Activated naive CD4-positive, alpha-beta T cell treated with anti-CD3 and anti-CD28 coated beads for 36 hours (primary cell): ENCODE data around the gene CLEC4G. TPM values are rescaled to one million over a fixed set of nuclear protein-coding genes. Genes with fewer than 3 reads are reported as not detected.

ENCODE experiments used
- CTCF ChIA-PET: fragments of 350-600 bp; sonication (Branson Sonifier 250); formaldehyde crosslinking; loops from one replicate; lab custom pipeline; 2021; ENCODE audit warnings: antibody characterized with exemption; lab: Charles Lee
- DNase-seq: peaks from one replicate; pipeline ENCODE4 v3.0.0-alpha.2; 2020
- H3K27ac Mint-ChIP-seq: one replicate; pipeline ENCODE4 v1.8.0; 2021; ENCODE audit warnings: mild to moderate bottlenecking, mixed read lengths
- H3K27me3 Mint-ChIP-seq: one replicate; pipeline ENCODE4 v1.8.0; 2021; ENCODE audit warnings: low read depth, mixed read lengths
- H3K36me3 Mint-ChIP-seq: one replicate; pipeline ENCODE4 v1.8.0; 2021; ENCODE audit warnings: low read depth, mixed read lengths
- H3K4me1 Mint-ChIP-seq: one replicate; pipeline ENCODE4 v1.8.0; 2021; ENCODE audit warnings: low read depth, mixed read lengths
- H3K4me3 Mint-ChIP-seq: one replicate; pipeline ENCODE4 v1.8.0; 2021; ENCODE audit warnings: mild to moderate bottlenecking, moderate library complexity, mixed read lengths
- H3K9me3 Mint-ChIP-seq: one replicate; pipeline ENCODE4 v1.8.0; 2021; ENCODE audit warnings: mixed read lengths
- intact Hi-C: fragments of 100-400 bp; cut with micrococcal nuclease; formaldehyde crosslinking; loops from one replicate; pipeline ENCODE4 v1.15.1; 2023
- total RNA-seq, 2 experiments: library from RNA; stranded (reverse); gene quantifications; one replicate each; pipeline ENCODE4 v1.2.3, GENCODE V29; 2021

Gene CLEC4G
- total RNA-seq, 2 experiments from 2014 or later, result not detected

- H3K27me3 Mint-ChIP-seq, result no peaks in the 10 kb centered on the region
- intact Hi-C loops, result no loop called here
- H3K4me3 Mint-ChIP-seq, result no peak overlapping the region
- no peak for DNase-seq
- peaks cover 19% of the 10 kb centered on the region for H3K4me1 Mint-ChIP-seq
- peaks cover 8% of the 10 kb centered on the region for H3K9me3 Mint-ChIP-seq
- CTCF ChIA-PET, result no interaction called here
- no peak overlapping the region for H3K27ac Mint-ChIP-seq
- no peaks in the 10 kb centered on the region for H3K36me3 Mint-ChIP-seq
Observed at GRCh38 chr19:7715671-7716070, 16.2 kb downstream of the CLEC4G start.

GRCh38 chr19:7710616-7711015 lies 21.3 kb downstream of the CLEC4G start:
- Mint-ChIP-seq H3K27ac (no peak overlapping the region), H3K4me3 (no peak overlapping the region), H3K36me3 (no peaks in the 10 kb centered on the region), H3K4me1 (peaks cover 43% of the 10 kb centered on the region), H3K9me3 (peaks cover 2% of the 10 kb centered on the region), H3K27me3 (no peaks in the 10 kb centered on the region)
- intact Hi-C loops, result no loop called here
- no peak for DNase-seq
- CTCF ChIA-PET, result no interaction called here

DNA sequence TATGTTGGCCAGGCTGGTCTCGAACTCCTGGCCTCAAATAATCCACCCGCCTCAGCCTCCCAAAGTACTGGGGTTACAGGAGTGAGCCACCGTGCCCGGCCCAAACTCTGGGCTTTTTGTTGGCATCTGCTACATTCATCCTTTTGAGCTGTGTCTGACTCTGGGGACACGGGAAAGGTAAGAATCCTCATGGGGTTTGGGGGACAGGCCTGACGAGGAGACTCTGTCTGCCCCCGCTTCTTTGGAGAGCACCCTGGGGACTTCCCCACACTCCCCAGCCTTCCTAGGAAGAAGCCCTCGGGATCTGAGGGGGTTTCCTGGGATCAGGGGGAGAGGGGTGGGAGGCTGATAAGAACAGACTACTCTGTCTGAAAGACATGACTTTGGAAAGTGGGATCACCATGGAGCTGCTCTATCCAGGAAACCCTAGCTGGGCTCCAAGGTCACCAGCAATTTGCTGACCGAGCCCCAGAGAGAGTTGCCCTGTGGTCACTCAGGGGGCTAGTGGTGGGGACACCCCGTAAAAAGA lies 21.9 kb downstream of the CLEC4G start:
- H3K36me3 Mint-ChIP-seq, result no peaks in the 10 kb centered on the region
- no peak overlapping the region for H3K27ac Mint-ChIP-seq
- intact Hi-C loops, result no loop called here

GRCh38 chr19:7706955-7707456 lies 24.9 kb downstream of the CLEC4G start:
- Mint-ChIP-seq H3K27ac (no peak overlapping the region), H3K4me3 (no peak overlapping the region), H3K4me1 (peaks cover 47% of the 10 kb centered on the region), H3K36me3 (no peaks in the 10 kb centered on the region), H3K9me3 (no peaks in the 10 kb centered on the region), H3K27me3 (no peaks in the 10 kb centered on the region)
- CTCF ChIA-PET, result no interaction called here
- intact Hi-C loops, result no loop called here
- no peak for DNase-seq

More for the DNA sequence above, 21.9 kb downstream of the CLEC4G start:
- no peak overlapping the region for H3K4me3 Mint-ChIP-seq
- no peaks in the 10 kb centered on the region for H3K27me3 Mint-ChIP-seq
- no peaks in the 10 kb centered on the region for H3K9me3 Mint-ChIP-seq
- DNase-seq, result no peak
- CTCF ChIA-PET, result no interaction called here
- H3K4me1 Mint-ChIP-seq, result peaks cover 48% of the 10 kb centered on the region

DNA sequence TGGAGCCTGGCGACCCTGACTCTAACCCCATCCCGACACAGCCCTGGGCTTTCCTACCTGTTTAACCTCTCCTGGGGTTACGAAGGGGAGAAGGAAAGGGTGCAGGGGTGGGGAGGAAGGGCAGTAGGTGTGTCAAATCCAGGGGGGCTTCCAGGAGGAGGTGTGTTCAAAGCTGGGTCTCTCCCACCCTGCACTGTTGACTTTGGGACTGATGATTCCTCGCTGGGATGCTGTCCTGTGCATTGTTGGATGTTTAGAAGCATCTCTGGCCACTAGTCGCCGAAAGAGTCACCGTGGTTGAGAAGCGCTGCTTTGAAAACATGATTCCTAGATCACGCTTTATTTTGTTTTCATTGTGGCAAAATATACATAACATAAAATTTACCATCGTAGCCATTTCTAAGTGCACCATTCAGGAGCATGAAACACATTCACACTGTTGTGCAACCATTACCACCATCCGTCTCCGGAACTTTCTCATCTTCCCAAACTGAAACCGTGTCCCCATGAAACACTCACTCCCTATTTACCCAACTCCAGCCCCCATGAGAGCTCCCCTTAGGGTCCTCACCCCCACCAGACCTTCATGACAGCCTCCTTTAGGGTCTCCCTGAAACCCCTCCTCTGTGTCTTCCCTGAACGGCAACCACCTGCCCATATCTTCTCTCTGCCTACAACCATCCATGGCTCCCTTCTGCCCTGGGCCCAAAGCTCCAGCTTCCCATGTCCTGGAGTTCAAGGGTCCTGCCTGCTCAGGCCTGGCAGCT lies 25.5 kb downstream of the CLEC4G start:
- H3K27ac Mint-ChIP-seq, result no peak overlapping the region
- H3K36me3 Mint-ChIP-seq, result no peaks in the 10 kb centered on the region
- CTCF ChIA-PET, result interaction anchor here (1.0 kb wide), 1 partner anchor 77 kb away, joined by 3 read pairs; the partner anchor contains the start of genes PET100 and XAB2
- peaks cover 47% of the 10 kb centered on the region for H3K4me1 Mint-ChIP-seq
- no peaks in the 10 kb centered on the region for H3K27me3 Mint-ChIP-seq
- intact Hi-C loops, result no loop called here
- DNase-seq, result no peak
- H3K4me3 Mint-ChIP-seq, result peak overlapping the region; percentile 54
- no peaks in the 10 kb centered on the region for H3K9me3 Mint-ChIP-seq

- Mint-ChIP-seq H3K4me3 (peak overlapping the region; percentile 54), H3K9me3 (no peaks in the 10 kb centered on the region), H3K27me3 (no peaks in the 10 kb centered on the region), H3K27ac (peak overlapping the region; percentile 67), H3K4me1 (peaks cover 45% of the 10 kb centered on the region), H3K36me3 (no peaks in the 10 kb centered on the region)
- intact Hi-C loops, result loop anchor here (1.0 kb wide), 4 partner anchors 24 to 102 kb away; no protein-coding TSS in a partner anchor
- CTCF ChIA-PET, result interaction anchor here (1.0 kb wide), 2 partner anchors 24 to 77 kb away, joined by 3 read pairs; partner anchors contain the start of genes PET100 and XAB2
- DNase-seq, result peak; percentile 94
Observed at GRCh38 chr19:7705387-7706187, 26.3 kb downstream of the CLEC4G start.

DNA sequence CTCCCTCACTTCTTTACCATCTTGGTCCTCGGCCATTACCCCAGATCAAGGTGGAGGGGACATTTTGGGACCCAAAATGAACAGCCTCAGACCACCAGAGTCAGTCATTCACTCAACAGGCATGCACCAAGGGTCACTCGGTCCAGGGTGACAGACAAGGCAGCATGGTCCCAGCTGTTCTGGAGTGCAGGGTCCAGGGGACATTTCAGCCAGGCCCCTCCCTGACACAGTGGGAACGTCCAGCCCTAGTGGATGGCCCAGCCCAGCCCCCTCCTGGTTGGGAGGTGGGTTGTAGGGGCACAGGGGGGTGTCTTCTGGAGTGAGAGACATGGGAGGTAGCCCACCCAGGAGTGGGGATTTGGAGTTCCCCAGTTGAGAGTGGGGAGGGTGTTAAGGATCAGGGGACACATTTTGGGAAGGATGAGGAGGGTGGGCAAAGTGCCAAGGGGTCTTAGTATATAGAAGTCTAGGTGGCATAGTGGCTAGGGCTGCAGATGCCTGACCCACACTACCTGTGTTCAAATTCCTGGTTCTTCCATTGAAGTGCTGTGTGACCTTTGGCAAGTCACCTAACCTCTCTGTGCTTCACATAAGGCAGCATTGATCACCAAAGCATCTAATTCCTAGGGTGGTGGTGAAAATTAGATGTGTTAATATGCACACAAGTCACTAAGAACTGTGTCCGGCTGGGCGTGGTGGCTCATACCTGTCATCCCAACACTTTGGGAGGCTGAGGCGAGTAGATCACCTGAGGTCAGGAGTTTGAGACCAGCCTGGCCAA lies 27.4 kb downstream of the CLEC4G start:
- H3K27me3 Mint-ChIP-seq, result no peaks in the 10 kb centered on the region
- CTCF ChIA-PET, result no interaction called here
- no peak for DNase-seq
- no peak overlapping the region for H3K4me3 Mint-ChIP-seq
- H3K36me3 Mint-ChIP-seq, result no peaks in the 10 kb centered on the region
- peaks cover 48% of the 10 kb centered on the region for H3K4me1 Mint-ChIP-seq
- H3K9me3 Mint-ChIP-seq, result no peaks in the 10 kb centered on the region
- intact Hi-C loops, result loop anchor here (1.0 kb wide), 4 partner anchors 23 to 103 kb away; no protein-coding TSS in a partner anchor
- no peak overlapping the region for H3K27ac Mint-ChIP-seq

DNA sequence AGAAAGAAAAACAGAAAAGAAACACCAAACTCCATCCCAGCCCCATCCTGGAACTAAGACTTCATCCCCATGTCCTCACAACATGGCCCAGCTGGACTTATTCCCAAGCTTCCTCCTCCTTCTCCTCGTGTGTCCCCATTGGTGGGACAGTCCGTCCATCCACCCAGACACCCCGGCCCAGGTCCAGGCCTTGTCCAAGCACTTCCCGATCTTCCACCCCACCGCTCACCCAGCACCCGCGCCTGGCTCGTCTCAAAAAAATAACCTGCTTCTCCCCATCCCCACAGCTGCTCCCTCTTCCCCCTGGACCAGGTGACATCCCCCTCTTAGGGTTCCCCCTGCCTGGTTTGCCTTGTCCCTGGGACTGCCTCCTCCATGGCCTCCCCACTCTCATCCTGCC lies 28.6 kb downstream of the CLEC4G start:
- CTCF ChIA-PET, result no interaction called here
- Mint-ChIP-seq H3K4me1 (peaks cover 54% of the 10 kb centered on the region), H3K36me3 (no peaks in the 10 kb centered on the region), H3K4me3 (no peak overlapping the region), H3K27me3 (peaks cover 5% of the 10 kb centered on the region), H3K9me3 (no peaks in the 10 kb centered on the region), H3K27ac (no peak overlapping the region)
- DNase-seq, result no peak
- intact Hi-C loops, result no loop called here

- Mint-ChIP-seq H3K9me3 (no peaks in the 10 kb centered on the region), H3K27me3 (peaks cover 8% of the 10 kb centered on the region), H3K4me3 (no peak within 1 kb of the TSS), H3K36me3 (no peaks in the 10 kb centered on the region), H3K4me1 (peaks cover 51% of the 10 kb centered on the region), H3K27ac (no peak within 1 kb of the TSS)
- no peak for DNase-seq
- intact Hi-C loops, result no loop called here
- CTCF ChIA-PET, result no interaction called here
Observed at GRCh38 chr19:7701654-7702457, 30.1 kb downstream of the CLEC4G start, which contains the start of gene FCER2. Gene FCER2, minus strand, starts transcription at chr19:7702131. Its CDS starts 2,371 bp downstream, at chr19:7699760.

DNA sequence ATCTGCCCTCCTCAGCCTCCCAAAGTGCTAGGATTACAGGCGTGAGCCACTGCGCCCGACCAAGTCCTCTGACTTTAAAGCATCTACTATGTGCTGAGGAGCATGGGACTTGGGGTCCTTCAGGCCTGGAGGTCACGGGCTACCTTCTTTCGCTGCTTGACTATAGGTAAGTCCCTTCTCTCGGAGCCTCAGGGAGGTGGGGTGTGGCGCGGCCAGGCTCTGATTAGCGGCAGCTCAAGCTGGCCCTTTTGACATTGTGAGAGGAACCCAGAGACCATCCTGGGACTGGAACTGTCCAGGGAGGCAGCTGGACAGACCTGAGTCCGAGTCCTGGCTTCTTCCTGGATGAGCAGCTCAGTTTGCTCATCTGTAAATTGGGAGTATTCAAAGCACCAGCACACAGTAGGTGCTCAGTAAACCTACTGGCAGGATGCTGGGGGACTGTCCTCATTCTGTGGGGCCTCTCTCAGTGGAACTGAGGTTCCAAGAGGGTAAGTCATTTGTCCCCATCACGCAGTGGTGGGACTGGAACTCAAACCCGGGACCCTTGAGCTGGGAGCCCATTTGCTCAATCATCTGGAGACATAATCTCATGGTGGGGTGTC lies 30.8 kb downstream of the CLEC4G start:
- Mint-ChIP-seq H3K27ac (no peak overlapping the region), H3K4me1 (peaks cover 44% of the 10 kb centered on the region), H3K27me3 (peaks cover 8% of the 10 kb centered on the region), H3K36me3 (no peaks in the 10 kb centered on the region), H3K9me3 (no peaks in the 10 kb centered on the region), H3K4me3 (no peak overlapping the region)
- CTCF ChIA-PET, result no interaction called here
- intact Hi-C loops, result no loop called here
- no peak for DNase-seq
